ENCODE measurements around the gene FOXRED2.

FOXRED2 gene

GRCh38 chr22:36469094-36469710 is 37.6 kb downstream of the FOXRED2 start:
- Histone ChIP-seq H3K36me3 (ENCODE audit: control insufficient read depth, insufficient read depth, low read length) (peaks cover 42% of the 10 kb centered on the region), H3K4me1 (ENCODE audit: control insufficient read depth, insufficient read depth, low read length) (peaks cover 4% of the 10 kb centered on the region), H3K27me3 (ENCODE audit: control insufficient read depth, insufficient read depth, low read length) (no peaks in the 10 kb centered on the region), H3K4me3 (ENCODE audit: low read depth, low read length) (no peak overlapping the region), H3K9me3 (ENCODE audit: control insufficient read depth, insufficient read depth, low read depth, low read length) (no peaks in the 10 kb centered on the region), H3K27ac (ENCODE audit: low read depth, low read length) (no peak overlapping the region), H3K9ac (ENCODE audit: low read length) (no peak overlapping the region)

GRCh38 chr22:36467946-36468345 is 38.9 kb downstream of the FOXRED2 start:
- Histone ChIP-seq H3K9me3 (ENCODE audit: control insufficient read depth, insufficient read depth, low read depth, low read length) (no peaks in the 10 kb centered on the region), H3K27me3 (ENCODE audit: control insufficient read depth, insufficient read depth, low read length) (no peaks in the 10 kb centered on the region), H3K4me3 (ENCODE audit: low read depth, low read length) (no peak overlapping the region), H3K27ac (ENCODE audit: low read depth, low read length) (no peak overlapping the region), H3K4me1 (ENCODE audit: control insufficient read depth, insufficient read depth, low read length) (peaks cover 11% of the 10 kb centered on the region), H3K9ac (ENCODE audit: low read length) (no peak overlapping the region), H3K36me3 (ENCODE audit: control insufficient read depth, insufficient read depth, low read length) (peaks cover 32% of the 10 kb centered on the region)

GRCh38 chr22:36467042-36467810 is 39.6 kb downstream of the FOXRED2 start:
- Histone ChIP-seq H3K9me3 (ENCODE audit: control insufficient read depth, insufficient read depth, low read depth, low read length) (no peaks in the 10 kb centered on the region), H3K4me3 (ENCODE audit: low read depth, low read length) (no peak overlapping the region), H3K36me3 (ENCODE audit: control insufficient read depth, insufficient read depth, low read length) (peaks cover 26% of the 10 kb centered on the region), H3K27me3 (ENCODE audit: control insufficient read depth, insufficient read depth, low read length) (no peaks in the 10 kb centered on the region), H3K4me1 (ENCODE audit: control insufficient read depth, insufficient read depth, low read length) (peaks cover 15% of the 10 kb centered on the region), H3K27ac (ENCODE audit: low read depth, low read length) (no peak overlapping the region), H3K9ac (ENCODE audit: low read length) (no peak overlapping the region)

- peak overlapping the region; percentile 45; the same call in 1 of the 2 replicates for H3K27ac ChIP-seq (ENCODE audit: low read depth, low read length)
- peak overlapping the region; percentile 56 for H3K9ac ChIP-seq (ENCODE audit: low read length)
- H3K9me3 ChIP-seq (ENCODE audit: control insufficient read depth, insufficient read depth, low read depth, low read length), result no peaks in the 10 kb centered on the region
- H3K4me1 ChIP-seq (ENCODE audit: control insufficient read depth, insufficient read depth, low read length), result peaks cover 21% of the 10 kb centered on the region
- H3K27me3 ChIP-seq (ENCODE audit: control insufficient read depth, insufficient read depth, low read length), result no peaks in the 10 kb centered on the region
- H3K36me3 ChIP-seq (ENCODE audit: control insufficient read depth, insufficient read depth, low read length), result peaks cover 22% of the 10 kb centered on the region
- H3K4me3 ChIP-seq (ENCODE audit: low read depth, low read length), result no peak overlapping the region
Observed at GRCh38 chr22:36466258-36466657, 40.6 kb downstream of the FOXRED2 start.

- H3K36me3 ChIP-seq (ENCODE audit: control insufficient read depth, insufficient read depth, low read length), result peaks cover 17% of the 10 kb centered on the region; the same call in 1 of the 2 replicates
- no peaks in the 10 kb centered on the region for H3K27me3 ChIP-seq (ENCODE audit: control insufficient read depth, insufficient read depth, low read length)
- H3K4me3 ChIP-seq (ENCODE audit: low read depth, low read length), result no peak overlapping the region
- peak overlapping the region; percentile 45; the same call in 1 of the 2 replicates for H3K27ac ChIP-seq (ENCODE audit: low read depth, low read length)
- H3K4me1 ChIP-seq (ENCODE audit: control insufficient read depth, insufficient read depth, low read length), result peaks cover 24% of the 10 kb centered on the region
- peak overlapping the region; percentile 56 for H3K9ac ChIP-seq (ENCODE audit: low read length)
- H3K9me3 ChIP-seq (ENCODE audit: control insufficient read depth, insufficient read depth, low read depth, low read length), result no peaks in the 10 kb centered on the region
Observed at GRCh38 chr22:36465232-36466021, 41.4 kb downstream of the FOXRED2 start.

- peaks cover 21% of the 10 kb centered on the region for H3K4me1 ChIP-seq (ENCODE audit: control insufficient read depth, insufficient read depth, low read length)
- H3K27me3 ChIP-seq (ENCODE audit: control insufficient read depth, insufficient read depth, low read length), result no peaks in the 10 kb centered on the region
- no peak overlapping the region for H3K4me3 ChIP-seq (ENCODE audit: low read depth, low read length)
- peaks cover 17% of the 10 kb centered on the region; the same call in 1 of the 2 replicates for H3K36me3 ChIP-seq (ENCODE audit: control insufficient read depth, insufficient read depth, low read length)
- no peak overlapping the region for H3K27ac ChIP-seq (ENCODE audit: low read depth, low read length)
- H3K9me3 ChIP-seq (ENCODE audit: control insufficient read depth, insufficient read depth, low read depth, low read length), result no peaks in the 10 kb centered on the region
- peak overlapping the region; percentile 18 for H3K9ac ChIP-seq (ENCODE audit: low read length)
Observed at GRCh38 chr22:36464715-36465231, 42.1 kb downstream of the FOXRED2 start.

- H3K27ac ChIP-seq (ENCODE audit: low read depth, low read length), result no peak overlapping the region
- H3K36me3 ChIP-seq (ENCODE audit: control insufficient read depth, insufficient read depth, low read length), result peaks cover 13% of the 10 kb centered on the region; the same call in 1 of the 2 replicates
- H3K9ac ChIP-seq (ENCODE audit: low read length), result peak overlapping the region; percentile 13
- H3K4me3 ChIP-seq (ENCODE audit: low read depth, low read length), result no peak overlapping the region
- H3K4me1 ChIP-seq (ENCODE audit: control insufficient read depth, insufficient read depth, low read length), result peaks cover 24% of the 10 kb centered on the region
- no peaks in the 10 kb centered on the region for H3K9me3 ChIP-seq (ENCODE audit: control insufficient read depth, insufficient read depth, low read depth, low read length)
- H3K27me3 ChIP-seq (ENCODE audit: control insufficient read depth, insufficient read depth, low read length), result no peaks in the 10 kb centered on the region
Observed at GRCh38 chr22:36463783-36464184, 43.1 kb downstream of the FOXRED2 start.

- Histone ChIP-seq H3K27me3 (ENCODE audit: control insufficient read depth, insufficient read depth, low read length) (no peaks in the 10 kb centered on the region), H3K9me3 (ENCODE audit: control insufficient read depth, insufficient read depth, low read depth, low read length) (no peaks in the 10 kb centered on the region), H3K4me3 (ENCODE audit: low read depth, low read length) (peak overlapping the region; percentile 0; the same call in 1 of the 2 replicates), H3K9ac (ENCODE audit: low read length) (peak overlapping the region; percentile 62), H3K36me3 (ENCODE audit: control insufficient read depth, insufficient read depth, low read length) (peaks cover 4% of the 10 kb centered on the region; the same call in 1 of the 2 replicates), H3K4me1 (ENCODE audit: control insufficient read depth, insufficient read depth, low read length) (peaks cover 35% of the 10 kb centered on the region), H3K27ac (ENCODE audit: low read depth, low read length) (peak overlapping the region; percentile 44; the same call in 1 of the 2 replicates)
Observed at GRCh38 chr22:36461665-36462649, 44.9 kb downstream of the FOXRED2 start.

GRCh38 chr22:36460202-36460601 is 46.6 kb downstream of the FOXRED2 start:
- H3K9me3 ChIP-seq (ENCODE audit: control insufficient read depth, insufficient read depth, low read depth, low read length), result no peaks in the 10 kb centered on the region
- H3K27ac ChIP-seq (ENCODE audit: low read depth, low read length), result no peak overlapping the region
- no peak overlapping the region for H3K4me3 ChIP-seq (ENCODE audit: low read depth, low read length)
- no peaks in the 10 kb centered on the region for H3K36me3 ChIP-seq (ENCODE audit: control insufficient read depth, insufficient read depth, low read length)
- H3K9ac ChIP-seq (ENCODE audit: low read length), result no peak overlapping the region
- H3K27me3 ChIP-seq (ENCODE audit: control insufficient read depth, insufficient read depth, low read length), result no peaks in the 10 kb centered on the region
- H3K4me1 ChIP-seq (ENCODE audit: control insufficient read depth, insufficient read depth, low read length), result peaks cover 43% of the 10 kb centered on the region
